ENCODE measurements around the gene TMCC1. TPM values are rescaled to one million over a fixed set of nuclear protein-coding genes. Genes with fewer than 3 reads are reported as not detected.

TMCC1 gene
- total and polyA plus RNA-seq, 2 donors (not counting 3 experiments of a cell fraction or from before 2014, with no cell fraction given): 17.4 to 38.4 TPM

GRCh38 chr3:129929383-129929782 lies 35.9 kb upstream of the TMCC1 start:
- no peak overlapping the region for H2AFZ ChIP-seq (ENCODE audit: low read depth, low read length)
- no peak for FAIRE-seq
- H3K9me1 ChIP-seq (replicated peaks; ENCODE audit: control insufficient read depth, extremely low read depth, insufficient read depth, low read length): no peaks in the 10 kb centered on the region
- ChIA-PET POLR2A (no interaction called here), CTCF (interaction anchor here (1.2 to 1.5 kb wide), 3 partner anchors 16 to 439 kb away, joined by 3 to 4 read pairs (median 4); no protein-coding TSS in a partner anchor)
- DNase-seq (ENCODE audit: low read depth, low spot score): no peak
- H3K4me2 ChIP-seq (ENCODE audit: insufficient read depth, low read length): no peak overlapping the region
- H3K4me3 ChIP-seq (replicated peaks in 1 of 3; ENCODE audit: insufficient read depth in 1 of 3, low read depth in 1 of 3, low read length in 3 of 3): no peak overlapping the region
- intact Hi-C loops (cut with micrococcal nuclease): no loop called here
- H3K27ac ChIP-seq (ENCODE audit: insufficient read depth, low read depth, low read length): no peak overlapping the region
- H3K4me1 ChIP-seq (ENCODE audit: control insufficient read depth, extremely low read depth, insufficient read depth, low read length): peaks cover 2% of the 10 kb centered on the region
- H3K27me3 ChIP-seq (ENCODE audit: control insufficient read depth in 2 of 2, insufficient read depth in 2 of 2, low read length in 2 of 2): peaks cover 4 to 17% of the 10 kb centered on the region in 2 experiments
- dilution Hi-C loops (cut with MboI; ENCODE audit: extremely low pct_ligation_motif_present, low sequenced_read_pairs): no loop called here
- H4K20me1 ChIP-seq (replicated peaks; ENCODE audit: control insufficient read depth, extremely low read depth, insufficient read depth, low read length): no peaks in the 10 kb centered on the region
- H3K79me2 ChIP-seq (ENCODE audit: control insufficient read depth, insufficient read depth, low read length): no peaks in the 10 kb centered on the region
- H3K9me3 ChIP-seq (replicated peaks; ENCODE audit: control insufficient read depth, insufficient read depth, low read length): peaks cover 1% of the 10 kb centered on the region
- H3K9ac ChIP-seq (replicated peaks; ENCODE audit: extremely low read depth, insufficient read depth, low read length): no peak overlapping the region
- H3K36me3 ChIP-seq (ENCODE audit: control insufficient read depth in 2 of 2, extremely low read depth in 1 of 2, insufficient read depth in 2 of 2, low read length in 2 of 2): no peaks in the 10 kb centered on the region
- no TSS peak for BruUV-seq (replicated peaks)
- no peak for TF ChIP-seq EZH2 (IDR thresholded peaks at IDR 0.05; ENCODE audit: borderline replicate concordance, low read depth, low read length, severe bottlenecking)
- TF ChIP-seq CTCF (IDR thresholded peaks at IDR 0.05; ENCODE audit: extremely low read depth in 1 of 2, insufficient read depth in 1 of 2, low read depth in 1 of 2, low read length in 2 of 2): no peak
- TF ChIP-seq MYC (IDR thresholded peaks at IDR 0.05; ENCODE audit: low read depth, low read length): no peak
- TF ChIP-seq POLR2A (IDR thresholded peaks at IDR 0.05; ENCODE audit: low read depth, low read length): no peak
- no peak for TF ChIP-seq POLR2AphosphoS5 (IDR thresholded peaks at IDR 0.05; ENCODE audit: insufficient read depth, low read depth, low read length)
- no peak for TF ChIP-seq GATA2 (IDR thresholded peaks at IDR 0.05; ENCODE audit: insufficient read depth, insufficient read length, low read depth, low read length)
- no peak for TF ChIP-seq JUN (IDR thresholded peaks at IDR 0.05; ENCODE audit: borderline replicate concordance, insufficient read depth, insufficient read length, low read depth)
- no peak for TF ChIP-seq FOS (IDR thresholded peaks at IDR 0.05; ENCODE audit: borderline replicate concordance, insufficient read depth, low read length)
- no peak for TF ChIP-seq MAX (IDR thresholded peaks at IDR 0.05; ENCODE audit: insufficient read depth, insufficient read length)
